Measurements from ENCODE around the gene TTC1.

- TF ChIP-seq REST (IDR thresholded peaks at IDR 0.05; ENCODE audit: insufficient read depth in 1 of 2, low read depth in 2 of 2, low read length in 2 of 2): no peak
- no peak for TF ChIP-seq POLR2AphosphoS5 (IDR thresholded peaks at IDR 0.05; ENCODE audit: low read depth, low read length)
These were observed 99.2 kb downstream of the TTC1 start for GRCh38 chr5:160108124-160108523.
